Mesendoderm (in vitro differentiated cells): ENCODE data around the gene TRIM64C. TPM values are rescaled to one million over a fixed set of nuclear protein-coding genes. Genes with fewer than 3 reads are reported as not detected.
"Not testable (repeated sequence)": the region's sequence is repeated elsewhere in the genome, so short reads cannot be mapped to it uniquely, and the experiment has no call there.

Experiments
- DNase-seq: peaks from one replicate; pipeline ENCODE4 v3.0.0; 2013
- H2AK5ac ChIP-seq: 2 replicates; pipeline ENCODE4 v1.6.1; 2013; ENCODE audit warnings: low read length, inconsistent platforms
- H2BK120ac ChIP-seq: 2 replicates; pipeline ENCODE4 v1.6.1; 2013; ENCODE audit warnings: low read depth, mild to moderate bottlenecking, low read length, moderate library complexity, mixed read lengths
- H2BK15ac ChIP-seq: replicated peaks from 2 replicates; pipeline ENCODE4 v1.6.1; 2013; ENCODE audit warnings: low read depth, mild to moderate bottlenecking, moderate library complexity
- H2BK5ac ChIP-seq: 2 replicates; pipeline ENCODE4 v1.6.1; 2013; ENCODE audit warnings: low read length, inconsistent platforms
- H3K18ac ChIP-seq: 2 replicates; pipeline ENCODE4 v1.6.1; 2013; ENCODE audit warnings: mild to moderate bottlenecking, low read length, mixed read lengths
- H3K23ac ChIP-seq: one replicate; pipeline ENCODE4 v1.6.1; 2013; ENCODE audit warnings: low read length
- H3K27ac ChIP-seq: 2 replicates; pipeline ENCODE4 v1.5.1; 2013; ENCODE audit warnings: low read depth, mild to moderate bottlenecking, inconsistent platforms, low read length, moderate library complexity
- H3K27me3 ChIP-seq: 2 replicates; pipeline ENCODE4 v1.6.1; 2013; ENCODE audit warnings: low read length, control low read depth, mild to moderate bottlenecking, inconsistent platforms; ENCODE audit not compliant: insufficient read depth, poor library complexity
- H3K36me3 ChIP-seq: 2 replicates; pipeline ENCODE4 v1.6.1; 2013; ENCODE audit warnings: low read length, inconsistent platforms; ENCODE audit not compliant: control insufficient read depth, insufficient read depth
- H3K4ac ChIP-seq: one replicate; pipeline ENCODE4 v1.6.1; 2013; ENCODE audit warnings: low read depth, mild to moderate bottlenecking, low read length, moderate library complexity
- H3K4me1 ChIP-seq: 2 replicates; pipeline ENCODE4 v1.6.1; 2013; ENCODE audit warnings: low read depth, low read length, inconsistent platforms; ENCODE audit not compliant: control insufficient read depth
- H3K4me2 ChIP-seq: 2 replicates; pipeline ENCODE4 v1.6.1; 2013; ENCODE audit warnings: low read length
- H3K4me3 ChIP-seq: 2 replicates; pipeline ENCODE4 v1.5.1; 2013; ENCODE audit warnings: mild to moderate bottlenecking, low read length
- H3K56ac ChIP-seq: one replicate; pipeline ENCODE4 v1.6.1; 2013; ENCODE audit warnings: low read length
- H3K79me1 ChIP-seq: 2 replicates; pipeline ENCODE4 v1.6.1; 2013; ENCODE audit warnings: low read length, inconsistent platforms
- H3K79me2 ChIP-seq: 2 replicates; pipeline ENCODE4 v1.6.1; 2013; ENCODE audit warnings: mild to moderate bottlenecking, low read length; ENCODE audit not compliant: control insufficient read depth, insufficient read depth
- H3K9ac ChIP-seq: 2 replicates; pipeline ENCODE4 v1.6.1; 2013; ENCODE audit warnings: low read length, inconsistent platforms
- H4K5ac ChIP-seq: one replicate; pipeline ENCODE4 v1.6.1; 2013; ENCODE audit warnings: low read length
- H4K8ac ChIP-seq: one replicate; pipeline ENCODE4 v1.6.1; 2013; ENCODE audit warnings: low read depth, mild to moderate bottlenecking, control low read depth, low read length, moderate library complexity
- WGBS: extraction: QIAGEN DNeasy Blood & Tissue Kit; methylation state at CpG from one replicate; pipeline ENCODE4 v1.1.7; 2013; ENCODE audit warnings: low lambda C conversion rate, missing lambda C conversion rate; ENCODE audit not compliant: insufficient coverage; ENCODE audit errors: extremely low coverage; 5-methylcytosine and 5-hydroxymethylcytosine counted together
- polyA plus RNA-seq, 2 experiments: library from polyadenylated mRNA; stranded (reverse); fragments of 200-250 nt; gene quantifications; one replicate each; pipeline ENCODE4 v1.2.3, GENCODE V29; 2013

The TRIM64C gene, protein sequence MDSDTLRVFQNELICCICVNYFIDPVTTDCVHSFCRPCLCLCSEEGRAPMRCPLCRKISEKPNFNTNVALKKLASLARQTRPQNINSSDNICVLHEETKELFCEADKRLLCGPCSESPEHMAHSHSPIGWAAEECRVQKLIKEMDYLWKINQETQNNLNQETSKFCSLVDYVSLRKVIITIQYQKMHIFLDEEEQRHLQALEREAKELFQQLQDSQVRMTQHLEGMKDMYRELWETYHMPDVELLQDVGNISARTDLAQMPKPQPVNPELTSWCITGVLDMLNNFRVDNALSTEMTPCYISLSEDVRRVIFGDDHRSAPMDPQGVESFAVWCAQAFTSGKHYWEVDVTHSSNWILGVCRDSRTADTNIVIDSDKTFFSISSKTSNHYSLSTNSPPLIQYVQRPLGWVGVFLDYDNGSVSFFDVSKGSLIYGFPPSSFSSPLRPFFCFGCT
- polyA plus RNA-seq (2013, experiment 1 of 2) = not detected
- polyA plus RNA-seq (2013, experiment 2 of 2) = not detected

DNA sequence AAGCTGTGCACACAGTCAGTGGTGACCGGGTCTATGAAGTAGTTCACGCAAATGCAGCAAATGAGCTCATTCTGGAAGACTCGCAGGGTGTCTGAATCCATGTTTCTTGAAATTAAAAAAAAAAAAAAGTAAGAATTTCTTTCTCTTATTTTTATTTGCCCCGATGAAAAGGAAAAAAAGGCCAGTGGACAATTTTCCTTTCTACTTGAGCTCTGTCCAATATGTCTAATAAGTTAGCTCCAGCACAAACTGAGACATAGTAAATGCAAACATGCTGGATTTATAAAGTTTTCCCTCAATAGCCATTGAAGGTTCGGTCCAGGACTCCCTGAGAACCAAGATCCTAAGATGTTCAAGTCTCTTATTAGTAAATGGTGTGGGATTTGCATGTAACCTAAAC, at the start of gene TRIM64C:
TRIM64C (minus strand) TSS at position 101 of the 400 bp plus-strand sequence; CDS start at position 101, 0 bp downstream.
- H3K4me3 ChIP-seq, H3K56ac ChIP-seq, H4K5ac ChIP-seq, H2AK5ac ChIP-seq, H3K79me2 ChIP-seq, H4K8ac ChIP-seq, H2BK120ac ChIP-seq, DNase-seq, H3K4me1 ChIP-seq, H3K23ac ChIP-seq, H3K27ac ChIP-seq, H3K79me1 ChIP-seq, H3K9ac ChIP-seq, H3K27me3 ChIP-seq, H3K4me2 ChIP-seq, H2BK5ac ChIP-seq, H3K4ac ChIP-seq, H3K36me3 ChIP-seq, H2BK15ac ChIP-seq, H3K18ac ChIP-seq: not testable (repeated sequence)
- no CpG with 5 or more reads among the region's 5 CpGs for WGBS

- not testable (repeated sequence) for H3K4me2 ChIP-seq, H3K23ac ChIP-seq, H2BK5ac ChIP-seq, H4K8ac ChIP-seq, H3K18ac ChIP-seq, H3K27me3 ChIP-seq, H4K5ac ChIP-seq, H3K4me3 ChIP-seq, H2BK120ac ChIP-seq, H3K79me2 ChIP-seq, H3K4ac ChIP-seq, H3K9ac ChIP-seq, H3K27ac ChIP-seq, H3K79me1 ChIP-seq, H3K56ac ChIP-seq, H2BK15ac ChIP-seq, DNase-seq, H3K36me3 ChIP-seq, H3K4me1 ChIP-seq, H2AK5ac ChIP-seq
- no CpG with 5 or more reads among the region's 24 CpGs for WGBS
Observed at GRCh38 chr11:49102356-49102755, 43.4 kb upstream of the TRIM64C start.

DNA sequence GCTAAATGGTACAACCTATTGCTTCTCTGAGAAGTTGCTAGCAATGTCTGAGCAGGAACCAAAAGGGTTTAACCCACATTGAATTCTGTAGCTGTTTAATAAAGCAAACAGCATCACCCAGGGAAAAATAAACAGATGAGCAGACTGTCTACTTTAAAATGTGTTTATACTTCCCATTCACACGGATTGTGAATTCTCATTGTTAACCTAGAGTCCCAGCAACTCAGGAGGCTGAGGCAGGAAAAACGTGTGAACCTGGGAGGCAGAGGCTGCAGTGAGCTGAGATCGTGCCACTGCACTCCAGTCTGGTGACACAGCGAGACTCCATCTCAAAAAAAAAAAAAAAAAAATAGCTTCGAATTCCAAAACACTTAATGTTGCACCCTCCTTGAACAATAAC, 11.0 kb upstream of the TRIM64C start:
- not testable (repeated sequence) for H3K79me2 ChIP-seq, H3K9ac ChIP-seq, H2BK15ac ChIP-seq, DNase-seq, H3K36me3 ChIP-seq, H3K56ac ChIP-seq, H2BK120ac ChIP-seq, H2BK5ac ChIP-seq, H3K4me3 ChIP-seq, H4K8ac ChIP-seq, H3K27me3 ChIP-seq, H3K27ac ChIP-seq, H3K23ac ChIP-seq, H3K18ac ChIP-seq, H4K5ac ChIP-seq, H3K4me1 ChIP-seq, H3K4me2 ChIP-seq, H3K4ac ChIP-seq, H3K79me1 ChIP-seq, H2AK5ac ChIP-seq
- WGBS = no CpG with 5 or more reads among the region's 5 CpGs

DNA sequence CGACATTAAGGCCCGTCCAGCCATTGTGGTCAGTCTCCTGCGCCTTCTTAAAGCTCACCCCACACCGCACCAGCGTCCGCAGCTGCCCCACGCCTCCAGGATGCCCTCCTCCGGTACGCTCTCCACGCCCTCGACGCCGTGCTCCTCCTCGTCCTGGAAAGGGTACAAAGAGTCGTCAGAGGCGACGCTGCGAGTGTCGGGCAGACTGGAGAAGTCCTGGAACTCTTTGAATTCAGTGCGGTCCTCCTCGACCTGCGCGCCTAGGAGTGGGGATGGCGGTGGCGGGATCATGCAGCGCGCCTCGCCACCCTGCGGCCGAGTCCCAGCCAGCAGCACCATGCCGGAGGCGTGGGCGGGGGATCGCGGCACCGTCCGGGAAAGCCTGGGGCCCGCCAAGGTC, 9.1 kb downstream of the TRIM64C start:
- H2BK15ac ChIP-seq, H2BK5ac ChIP-seq, H2BK120ac ChIP-seq, H4K8ac ChIP-seq, DNase-seq, H3K36me3 ChIP-seq, H3K27me3 ChIP-seq, H3K9ac ChIP-seq, H3K27ac ChIP-seq, H3K4ac ChIP-seq, H3K79me1 ChIP-seq, H2AK5ac ChIP-seq, H3K23ac ChIP-seq, H3K4me3 ChIP-seq, H3K4me1 ChIP-seq, H3K79me2 ChIP-seq, H3K4me2 ChIP-seq, H3K18ac ChIP-seq, H3K56ac ChIP-seq, H4K5ac ChIP-seq: not testable (repeated sequence)
- WGBS = no CpG with 5 or more reads among the region's 38 CpGs

- H3K4me2 ChIP-seq, H3K23ac ChIP-seq, H3K4me1 ChIP-seq, H3K36me3 ChIP-seq, H3K18ac ChIP-seq, DNase-seq, H3K56ac ChIP-seq, H3K79me1 ChIP-seq, H4K8ac ChIP-seq, H2BK120ac ChIP-seq, H4K5ac ChIP-seq, H3K27me3 ChIP-seq, H3K79me2 ChIP-seq, H2AK5ac ChIP-seq, H3K4me3 ChIP-seq, H2BK15ac ChIP-seq, H2BK5ac ChIP-seq, H3K9ac ChIP-seq, H3K4ac ChIP-seq, H3K27ac ChIP-seq: not testable (repeated sequence)
- no CpG with 5 or more reads among the region's 28 CpGs for WGBS
Observed at GRCh38 chr11:49048229-49048628, 10.7 kb downstream of the TRIM64C start.

DNA sequence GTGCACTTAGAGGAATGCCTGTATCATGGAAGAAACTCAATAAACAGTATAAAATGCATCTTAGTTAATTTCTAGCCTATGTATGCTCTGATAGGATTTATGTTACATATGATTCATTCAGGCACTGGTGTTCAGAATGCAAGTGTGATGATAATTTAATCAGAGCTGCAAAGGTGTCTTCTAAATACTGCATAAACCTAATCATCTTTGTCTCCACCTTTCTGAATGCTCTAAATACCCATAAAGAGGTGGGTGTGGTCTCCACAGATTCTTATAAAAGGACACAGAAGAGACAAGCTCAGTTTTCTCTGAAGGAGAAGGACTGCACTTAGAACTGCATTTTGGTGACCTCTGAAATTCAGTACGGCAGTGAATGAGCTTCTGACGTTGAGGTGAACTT, 30.4 kb downstream of the TRIM64C start, which contains the start of gene TRIM49B:
TRIM49B (plus strand) TSS at position 301 of the 400 bp plus-strand sequence. CDS start 2,777 bp downstream, outside the sequence.
- not testable (repeated sequence) for H2BK120ac ChIP-seq, H2BK5ac ChIP-seq, H3K79me1 ChIP-seq, H3K27me3 ChIP-seq, H3K36me3 ChIP-seq, H3K56ac ChIP-seq, H3K4ac ChIP-seq, H3K9ac ChIP-seq, H3K27ac ChIP-seq, H2BK15ac ChIP-seq, H4K5ac ChIP-seq, H3K18ac ChIP-seq, DNase-seq, H3K4me2 ChIP-seq, H3K4me3 ChIP-seq, H3K4me1 ChIP-seq, H3K79me2 ChIP-seq, H3K23ac ChIP-seq, H2AK5ac ChIP-seq, H4K8ac ChIP-seq
- WGBS = no CpG with 5 or more reads among the region's 2 CpGs
